Activated naive CD8-positive, alpha-beta T cell treated with anti-CD3 and anti-CD28 coated beads, Interleukin-2, amount 10 ng/mL, durations not matched to agents 7 days and 5 days (primary cell): ENCODE results near the gene MEGF11. TPM values are rescaled to one million over a fixed set of nuclear protein-coding genes. Genes with fewer than 3 reads are reported as not detected.
A peak's percentile ranks its signal among the peaks of the same experiment; 100 is the strongest.
"Not testable (repeated sequence)": the region's sequence is repeated elsewhere in the genome, so short reads cannot be mapped to it uniquely, and the experiment has no call there.

Source experiments
- ATAC-seq: fragments of 150-1000 bp; cut with Tn5 transposase; one replicate; pipeline ENCODE4 v1.10.0; 2021; ENCODE audit warnings: low read depth, moderate library complexity
- POLR2A ChIA-PET: fragments of 350-600 bp; sonication (Branson Sonifier 250); formaldehyde crosslinking; loops from one replicate; lab custom pipeline; 2021; ENCODE audit warnings: antibody characterized with exemption; lab: Charles Lee
- DNase-seq: peaks from one replicate; pipeline ENCODE4 v3.0.0; 2021
- H3K27ac Mint-ChIP-seq: one replicate; pipeline ENCODE4 v1.8.0; 2022; ENCODE audit warnings: mild to moderate bottlenecking, mixed read lengths
- H3K27me3 Mint-ChIP-seq: one replicate; pipeline ENCODE4 v1.8.0; 2022; ENCODE audit warnings: mild to moderate bottlenecking, moderate library complexity, mixed read lengths
- H3K36me3 Mint-ChIP-seq: one replicate; pipeline ENCODE4 v1.8.0; 2021; ENCODE audit warnings: mild to moderate bottlenecking, mixed read lengths
- H3K4me1 Mint-ChIP-seq: one replicate; pipeline ENCODE4 v1.8.0; 2021; ENCODE audit warnings: mixed read lengths
- H3K4me3 Mint-ChIP-seq: one replicate; pipeline ENCODE4 v1.8.0; 2022; ENCODE audit warnings: mild to moderate bottlenecking, moderate library complexity, mixed read lengths
- H3K9me3 Mint-ChIP-seq: one replicate; pipeline ENCODE4 v1.8.0; 2021; ENCODE audit warnings: mixed read lengths
- total RNA-seq, 2 experiments: library from RNA; stranded (reverse); gene quantifications; one replicate each; pipeline ENCODE4 v1.2.3, GENCODE V29; 2021

The MEGF11 gene
- total RNA-seq, 2 experiments from 2014 or later: not detected

GRCh38 chr15:66261056-66261455, 7.5 kb upstream of the MEGF11 start:
- H3K27ac Mint-ChIP-seq: no peak overlapping the region
- H3K4me3 Mint-ChIP-seq: no peak overlapping the region
- no peak for ATAC-seq
- H3K4me1 Mint-ChIP-seq: no peaks in the 10 kb centered on the region
- DNase-seq: no peak
- POLR2A ChIA-PET: no interaction called here
- H3K27me3 Mint-ChIP-seq: peaks cover 44% of the 10 kb centered on the region
- peaks cover 9% of the 10 kb centered on the region for H3K9me3 Mint-ChIP-seq
- H3K36me3 Mint-ChIP-seq: no peaks in the 10 kb centered on the region

GRCh38 chr15:66256692-66257091, 3.1 kb upstream of the MEGF11 start:
- Mint-ChIP-seq H3K4me1 (peaks cover 8% of the 10 kb centered on the region), H3K4me3 (no peak overlapping the region), H3K27me3 (peaks cover 63% of the 10 kb centered on the region), H3K27ac (no peak overlapping the region), H3K9me3 (no peaks in the 10 kb centered on the region), H3K36me3 (peaks cover 3% of the 10 kb centered on the region)
- ATAC-seq: no peak
- POLR2A ChIA-PET: no interaction called here
- no peak for DNase-seq

DNA sequence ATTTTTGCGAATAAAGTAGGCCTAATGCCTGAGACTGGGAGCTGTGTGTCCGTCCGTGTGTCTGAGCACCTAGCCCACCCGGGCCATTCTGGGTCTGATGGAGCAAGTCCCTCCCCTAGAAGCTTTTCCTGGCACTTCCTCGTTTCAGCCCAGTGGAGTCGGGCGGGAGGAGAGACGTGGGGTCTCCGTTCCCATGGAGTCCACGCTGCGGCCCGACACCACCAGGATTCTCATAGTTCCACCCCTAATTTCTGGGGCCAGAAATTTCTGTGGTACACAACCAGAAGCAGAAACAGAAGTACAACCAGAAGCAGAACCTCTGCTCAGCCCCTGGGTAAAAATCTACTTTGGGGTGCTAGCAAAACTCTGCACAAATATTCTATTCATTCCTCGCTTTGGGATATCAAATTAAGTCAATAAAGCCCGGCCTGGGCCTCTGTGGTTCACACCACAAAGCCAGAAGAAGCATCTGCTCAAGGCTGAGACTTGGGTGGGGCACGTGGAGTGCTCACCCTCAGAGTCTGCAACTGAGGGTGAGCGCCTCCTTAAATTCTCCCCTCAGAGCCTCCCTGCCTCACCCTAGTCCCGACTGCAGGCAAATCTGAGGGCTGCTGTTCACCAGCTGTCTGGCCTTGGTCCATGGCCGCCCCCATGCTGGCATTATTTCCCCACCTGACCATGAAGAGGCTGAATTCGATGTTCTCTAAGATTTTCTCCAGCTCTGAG, 1.6 kb upstream of the MEGF11 start:
- H3K27ac Mint-ChIP-seq: no peak overlapping the region
- H3K27me3 Mint-ChIP-seq: peaks cover 73% of the 10 kb centered on the region
- no peak for DNase-seq
- H3K4me3 Mint-ChIP-seq: no peak overlapping the region
- peaks cover 3% of the 10 kb centered on the region for H3K36me3 Mint-ChIP-seq
- H3K4me1 Mint-ChIP-seq: peaks cover 8% of the 10 kb centered on the region
- ATAC-seq: no peak
- POLR2A ChIA-PET: no interaction called here
- H3K9me3 Mint-ChIP-seq: no peaks in the 10 kb centered on the region

GRCh38 chr15:66254089-66254950, 770 bp upstream of the MEGF11 start:
- no peak for ATAC-seq
- POLR2A ChIA-PET: no interaction called here
- DNase-seq: peak; percentile 38
- Mint-ChIP-seq H3K27me3 (peaks cover 74% of the 10 kb centered on the region), H3K36me3 (peaks cover 3% of the 10 kb centered on the region), H3K4me3 (peak overlapping the region; percentile 82), H3K9me3 (no peaks in the 10 kb centered on the region), H3K27ac (no peak overlapping the region), H3K4me1 (peaks cover 10% of the 10 kb centered on the region)

GRCh38 chr15:66252685-66253417, 699 bp downstream of the MEGF11 start:
- Mint-ChIP-seq H3K36me3 (peaks cover 3% of the 10 kb centered on the region), H3K27ac (no peak overlapping the region), H3K27me3 (peaks cover 78% of the 10 kb centered on the region), H3K9me3 (no peaks in the 10 kb centered on the region), H3K4me3 (peak overlapping the region; percentile 66), H3K4me1 (peaks cover 14% of the 10 kb centered on the region)
- DNase-seq (peak; percentile 56), ATAC-seq (peak; percentile 31)
- POLR2A ChIA-PET: no interaction called here

GRCh38 chr15:66251790-66252684, 1.5 kb downstream of the MEGF11 start:
- H3K4me3 Mint-ChIP-seq: peak overlapping the region; percentile 66
- H3K27me3 Mint-ChIP-seq: peaks cover 81% of the 10 kb centered on the region
- peaks cover 3% of the 10 kb centered on the region for H3K36me3 Mint-ChIP-seq
- peak; percentile 72 for DNase-seq
- H3K9me3 Mint-ChIP-seq: no peaks in the 10 kb centered on the region
- ATAC-seq: peak; percentile 51
- H3K4me1 Mint-ChIP-seq: peaks cover 14% of the 10 kb centered on the region
- POLR2A ChIA-PET: interaction anchor here (1.9 kb wide), 1 partner anchor 41 kb away, joined by 5 read pairs; the partner anchor contains the start of gene DIS3L
- H3K27ac Mint-ChIP-seq: no peak overlapping the region

GRCh38 chr15:66251065-66251789, 2.3 kb downstream of the MEGF11 start:
- Mint-ChIP-seq H3K9me3 (no peaks in the 10 kb centered on the region), H3K27me3 (peaks cover 74% of the 10 kb centered on the region), H3K4me1 (peaks cover 14% of the 10 kb centered on the region), H3K27ac (no peak overlapping the region), H3K4me3 (peak overlapping the region; percentile 22), H3K36me3 (peaks cover 3% of the 10 kb centered on the region)
- no peak for DNase-seq
- ATAC-seq: no peak
- POLR2A ChIA-PET: interaction anchor here (1.9 kb wide), 1 partner anchor 42 kb away, joined by 5 read pairs; the partner anchor contains the start of gene DIS3L

DNA sequence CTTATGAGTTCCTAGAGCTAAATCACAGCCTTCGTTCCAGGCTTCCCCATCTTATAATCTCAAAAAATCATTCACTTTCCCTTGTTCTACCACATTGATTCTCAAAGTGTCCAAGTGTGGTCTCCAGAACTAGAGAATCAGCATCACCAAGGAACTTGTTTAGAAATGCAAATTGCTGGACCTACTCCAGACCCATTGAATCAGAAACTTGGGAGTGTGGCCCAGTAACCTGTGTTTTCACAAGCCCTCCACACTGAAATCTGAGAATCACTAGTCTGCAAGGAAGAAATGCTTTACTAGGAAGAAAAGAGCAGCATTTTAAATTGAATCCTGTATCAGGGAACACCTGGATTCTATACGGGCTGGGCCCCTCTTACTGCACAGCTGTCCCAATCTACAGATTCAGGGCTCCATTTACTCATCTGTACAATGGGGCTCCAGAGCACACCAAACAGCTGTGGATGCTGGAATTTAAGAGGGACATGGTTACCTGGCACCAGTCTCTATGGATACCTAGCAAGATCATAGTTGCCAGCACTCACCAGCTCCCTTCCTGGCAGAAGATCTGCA, 3.9 kb downstream of the MEGF11 start:
- Mint-ChIP-seq H3K9me3 (no peaks in the 10 kb centered on the region), H3K36me3 (peaks cover 3% of the 10 kb centered on the region), H3K4me1 (peaks cover 14% of the 10 kb centered on the region), H3K27ac (no peak overlapping the region), H3K27me3 (peaks cover 67% of the 10 kb centered on the region), H3K4me3 (no peak overlapping the region)
- POLR2A ChIA-PET: no interaction called here
- DNase-seq (no peak), ATAC-seq (no peak)

- Mint-ChIP-seq H3K27ac (no peak overlapping the region), H3K4me1 (peaks cover 5% of the 10 kb centered on the region), H3K36me3 (no peaks in the 10 kb centered on the region), H3K9me3 (no peaks in the 10 kb centered on the region), H3K4me3 (no peak overlapping the region), H3K27me3 (peaks cover 57% of the 10 kb centered on the region)
- ATAC-seq (no peak), DNase-seq (no peak)
- POLR2A ChIA-PET: no interaction called here
Observed at GRCh38 chr15:66246937-66247336, 6.6 kb downstream of the MEGF11 start.

DNA sequence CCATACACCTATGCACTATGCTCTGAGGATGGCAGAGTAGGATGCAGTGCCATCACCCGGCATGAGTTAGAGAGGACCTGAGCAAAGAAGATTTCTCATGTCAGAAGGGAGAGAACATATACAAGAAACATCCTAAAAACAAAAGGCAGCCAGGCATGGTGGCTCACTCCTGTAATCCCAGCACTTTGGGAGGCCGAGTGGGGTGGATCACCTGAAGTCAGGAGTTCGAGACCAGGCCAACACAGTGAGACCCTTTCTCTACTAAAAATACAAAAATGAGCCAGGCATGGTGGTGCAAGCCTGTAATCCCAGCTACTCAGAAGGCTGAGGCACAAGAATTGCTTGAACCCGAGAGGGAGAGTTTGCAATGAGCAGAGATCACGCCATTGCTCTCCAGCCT, 7.7 kb downstream of the MEGF11 start:
- H3K27me3 Mint-ChIP-seq: peaks cover 52% of the 10 kb centered on the region
- H3K27ac Mint-ChIP-seq, DNase-seq, POLR2A ChIA-PET, ATAC-seq, H3K36me3 Mint-ChIP-seq, H3K4me1 Mint-ChIP-seq, H3K4me3 Mint-ChIP-seq, H3K9me3 Mint-ChIP-seq: not testable (repeated sequence)

GRCh38 chr15:66241908-66242285, 11.7 kb downstream of the MEGF11 start:
- H3K27ac Mint-ChIP-seq: no peak overlapping the region
- DNase-seq: no peak
- ATAC-seq: no peak
- POLR2A ChIA-PET: no interaction called here
- H3K4me3 Mint-ChIP-seq: no peak overlapping the region
- H3K27me3 Mint-ChIP-seq: peaks cover 22% of the 10 kb centered on the region
- H3K36me3 Mint-ChIP-seq: no peaks in the 10 kb centered on the region
- H3K9me3 Mint-ChIP-seq: no peaks in the 10 kb centered on the region
- no peaks in the 10 kb centered on the region for H3K4me1 Mint-ChIP-seq
